NCI-H2196 (cell line): ENCODE results near the gene GK.
"Not testable (repeated sequence)": the region's sequence is repeated elsewhere in the genome, so short reads cannot be mapped to it uniquely, and the experiment has no call there.

Experiments used
- DNase-seq: peaks from one replicate; lab custom pipeline; 2025; ENCODE audit not compliant: unreplicated experiment; lab: John Stamatoyannopoulos, UW

The GK gene

GRCh38 chrX:30693999-30694650 is 40.9 kb downstream of the GK start:
- DNase-seq = no peak

GRCh38 chrX:30702736-30703135 is 49.5 kb downstream of the GK start:
- DNase-seq = no peak

GRCh38 chrX:30706216-30706775 is 53.1 kb downstream of the GK start:
- no peak for DNase-seq

GRCh38 chrX:30712214-30712613 is 59.0 kb downstream of the GK start:
- DNase-seq = no peak

- peak; percentile 8 for DNase-seq
Measured at GRCh38 chrX:30713061-30713525, 59.9 kb downstream of the GK start.

GRCh38 chrX:30714138-30714537 is 60.9 kb downstream of the GK start:
- DNase-seq = no peak

- no peak for DNase-seq
Measured at GRCh38 chrX:30715976-30716375, 62.8 kb downstream of the GK start.

- no peak for DNase-seq
Measured at GRCh38 chrX:30733852-30734660, 80.8 kb downstream of the GK start.

GRCh38 chrX:30734782-30735181 is 81.6 kb downstream of the GK start:
- no peak for DNase-seq

GRCh38 chrX:30735839-30736238 is 82.6 kb downstream of the GK start:
- peak; percentile 51 for DNase-seq

GRCh38 chrX:30741545-30741944 is 88.3 kb downstream of the GK start:
- no peak for DNase-seq

- DNase-seq = no peak
Measured at GRCh38 chrX:30748342-30748960, 95.2 kb downstream of the GK start.

- DNase-seq = no peak
Measured at GRCh38 chrX:30751497-30751896, 98.3 kb downstream of the GK start.

- no peak for DNase-seq
Measured at GRCh38 chrX:30762755-30763154, 109.5 kb downstream of the GK start.

- not testable (repeated sequence) for DNase-seq
Measured at GRCh38 chrX:30773764-30774163, 120.5 kb downstream of the GK start.

- DNase-seq = no peak
Measured at GRCh38 chrX:30777575-30777974, 124.4 kb downstream of the GK start.

GRCh38 chrX:30779453-30780030 is 126.3 kb downstream of the GK start:
- no peak for DNase-seq
